HEK293 (cell line): ENCODE data around the gene ZBTB22.

Source experiments
- CTCF ChIP-seq: fragments of 450-650 bp; formaldehyde crosslinking; IDR thresholded peaks from 2 replicates; pipeline ENCODE4 v1.5.1; 2016; ENCODE audit warnings: missing biosample characterization, missing genetic modification characterization
- YY1 ChIP-seq: fragments of 450-650 bp; formaldehyde crosslinking; IDR thresholded peaks from 2 replicates; pipeline ENCODE4 v1.5.1; 2018; ENCODE audit warnings: missing biosample characterization, missing genetic modification characterization
- ZBTB11 ChIP-seq: fragments of 450-650 bp; formaldehyde crosslinking; conservative IDR thresholded peaks from 2 replicates; pipeline ENCODE4 v1.5.1; 2016; ENCODE audit warnings: low read depth, missing biosample characterization, missing genetic modification characterization
- ZFHX2 ChIP-seq: fragments of 450-650 bp; formaldehyde crosslinking; conservative IDR thresholded peaks from 2 replicates; pipeline ENCODE4 v1.5.1; 2016; ENCODE audit warnings: missing biosample characterization, missing genetic modification characterization
- ZNF660 ChIP-seq: fragments of 450-650 bp; IDR thresholded peaks from 2 replicates; pipeline ENCODE4 v1.5.1; 2018; ENCODE audit warnings: missing biosample characterization, mild to moderate bottlenecking, missing genetic modification characterization
- ZNF701 ChIP-seq: fragments of 450-650 bp; formaldehyde crosslinking; IDR thresholded peaks from 2 replicates; pipeline ENCODE4 v1.5.1; 2016; ENCODE audit warnings: missing biosample characterization, missing genetic modification characterization
- ZNF843 ChIP-seq: fragments of 450-650 bp; formaldehyde crosslinking; IDR thresholded peaks from 2 replicates; pipeline ENCODE4 v1.5.1; 2016; ENCODE audit warnings: missing biosample characterization, missing genetic modification characterization
- TF ChIP-seq, protein P1 (sequence below): IDR thresholded peaks from 2 replicates; pipeline ENCODE4 v1.6.1; 2011; ENCODE audit warnings: mild to moderate bottlenecking, low read depth, low read length, borderline replicate concordance
- TF ChIP-seq, protein P2 (sequence below): fragments of 450-650 bp; formaldehyde crosslinking; IDR thresholded peaks from 2 replicates; pipeline ENCODE4 v1.5.1; 2016; ENCODE audit warnings: missing biosample characterization, missing genetic modification characterization

DNA sequence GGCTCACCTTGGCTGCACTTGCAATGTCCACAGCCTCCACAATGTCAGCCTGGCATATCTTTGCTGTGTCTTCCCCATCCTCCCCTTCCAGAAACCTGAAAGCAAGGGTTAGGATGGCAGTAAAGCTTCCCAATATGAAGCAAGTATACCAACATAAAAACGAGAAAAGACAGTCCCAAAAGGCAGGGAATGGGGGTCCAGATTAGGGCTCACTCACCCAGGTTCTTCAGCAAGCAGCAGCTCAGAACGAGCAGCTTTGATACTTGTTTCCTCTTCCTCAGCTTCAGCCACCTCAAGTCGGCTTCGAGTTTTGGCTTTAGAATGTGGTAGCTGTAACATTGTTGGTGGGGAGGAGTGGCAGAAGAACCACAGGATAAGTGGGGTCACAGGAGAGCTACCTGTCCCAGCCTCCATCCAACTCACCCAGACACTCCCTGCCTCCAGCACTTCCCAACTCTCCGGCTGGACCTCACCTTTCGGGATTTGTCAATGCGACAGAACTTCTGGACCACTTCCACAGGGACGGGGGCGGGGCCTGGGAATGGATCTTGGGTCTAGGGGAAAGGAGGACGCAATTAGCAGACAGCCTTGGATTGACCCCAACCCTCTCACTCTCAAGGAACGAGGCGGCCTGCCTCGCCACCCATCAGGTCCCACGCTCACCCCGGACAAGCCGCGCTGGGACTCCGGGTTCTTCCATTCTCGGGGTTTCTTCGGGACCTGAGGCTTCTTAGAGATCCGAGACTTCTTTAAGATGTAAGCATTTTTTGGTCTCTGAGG is 29.2 kb downstream of the ZBTB22 start:
- TF ChIP-seq ZNF843 (no peak), ZNF660 (no peak), CTCF (tag by site-specific recombination) (no peak), ZBTB11 (tag by site-specific recombination) (no peak), ZFHX2 (tag by site-specific recombination) (no peak), YY1 (tag by site-specific recombination) (no peak), ZNF701 (tag by site-specific recombination) (no peak)
- TF ChIP-seq, protein P1, sequence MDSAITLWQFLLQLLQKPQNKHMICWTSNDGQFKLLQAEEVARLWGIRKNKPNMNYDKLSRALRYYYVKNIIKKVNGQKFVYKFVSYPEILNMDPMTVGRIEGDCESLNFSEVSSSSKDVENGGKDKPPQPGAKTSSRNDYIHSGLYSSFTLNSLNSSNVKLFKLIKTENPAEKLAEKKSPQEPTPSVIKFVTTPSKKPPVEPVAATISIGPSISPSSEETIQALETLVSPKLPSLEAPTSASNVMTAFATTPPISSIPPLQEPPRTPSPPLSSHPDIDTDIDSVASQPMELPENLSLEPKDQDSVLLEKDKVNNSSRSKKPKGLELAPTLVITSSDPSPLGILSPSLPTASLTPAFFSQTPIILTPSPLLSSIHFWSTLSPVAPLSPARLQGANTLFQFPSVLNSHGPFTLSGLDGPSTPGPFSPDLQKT, result no peak
- TF ChIP-seq, protein P2, sequence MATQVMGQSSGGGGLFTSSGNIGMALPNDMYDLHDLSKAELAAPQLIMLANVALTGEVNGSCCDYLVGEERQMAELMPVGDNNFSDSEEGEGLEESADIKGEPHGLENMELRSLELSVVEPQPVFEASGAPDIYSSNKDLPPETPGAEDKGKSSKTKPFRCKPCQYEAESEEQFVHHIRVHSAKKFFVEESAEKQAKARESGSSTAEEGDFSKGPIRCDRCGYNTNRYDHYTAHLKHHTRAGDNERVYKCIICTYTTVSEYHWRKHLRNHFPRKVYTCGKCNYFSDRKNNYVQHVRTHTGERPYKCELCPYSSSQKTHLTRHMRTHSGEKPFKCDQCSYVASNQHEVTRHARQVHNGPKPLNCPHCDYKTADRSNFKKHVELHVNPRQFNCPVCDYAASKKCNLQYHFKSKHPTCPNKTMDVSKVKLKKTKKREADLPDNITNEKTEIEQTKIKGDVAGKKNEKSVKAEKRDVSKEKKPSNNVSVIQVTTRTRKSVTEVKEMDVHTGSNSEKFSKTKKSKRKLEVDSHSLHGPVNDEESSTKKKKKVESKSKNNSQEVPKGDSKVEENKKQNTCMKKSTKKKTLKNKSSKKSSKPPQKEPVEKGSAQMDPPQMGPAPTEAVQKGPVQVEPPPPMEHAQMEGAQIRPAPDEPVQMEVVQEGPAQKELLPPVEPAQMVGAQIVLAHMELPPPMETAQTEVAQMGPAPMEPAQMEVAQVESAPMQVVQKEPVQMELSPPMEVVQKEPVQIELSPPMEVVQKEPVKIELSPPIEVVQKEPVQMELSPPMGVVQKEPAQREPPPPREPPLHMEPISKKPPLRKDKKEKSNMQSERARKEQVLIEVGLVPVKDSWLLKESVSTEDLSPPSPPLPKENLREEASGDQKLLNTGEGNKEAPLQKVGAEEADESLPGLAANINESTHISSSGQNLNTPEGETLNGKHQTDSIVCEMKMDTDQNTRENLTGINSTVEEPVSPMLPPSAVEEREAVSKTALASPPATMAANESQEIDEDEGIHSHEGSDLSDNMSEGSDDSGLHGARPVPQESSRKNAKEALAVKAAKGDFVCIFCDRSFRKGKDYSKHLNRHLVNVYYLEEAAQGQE (tag by site-specific recombination), result no peak
